ENCODE measurements around the gene ZNF664.

DNA sequence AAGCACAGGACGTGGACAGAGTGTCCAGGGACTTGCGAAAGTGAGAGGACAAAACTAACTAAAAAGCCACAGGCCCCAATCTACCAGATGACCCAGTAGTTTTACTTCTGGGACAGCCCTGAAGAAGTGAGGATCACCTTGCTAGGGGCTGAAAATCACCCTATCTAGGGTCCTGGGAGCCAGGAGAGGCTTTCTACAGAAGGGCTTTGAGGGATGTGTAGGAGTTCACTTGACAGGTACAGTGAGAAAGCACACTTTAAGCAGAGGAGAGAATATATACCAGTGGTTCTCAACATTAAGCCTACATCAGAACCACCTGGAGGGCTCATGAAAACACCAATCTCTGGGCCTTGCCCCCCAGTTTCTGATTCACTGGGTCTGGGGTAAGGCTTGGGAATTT is 60.8 kb downstream of the ZNF664 start:
- TF ChIP-seq YY1 (IDR thresholded peaks at IDR 0.05; ENCODE audit: insufficient read depth, insufficient replicate concordance, low read depth, low read length): no peak
- TF ChIP-seq, protein P1, sequence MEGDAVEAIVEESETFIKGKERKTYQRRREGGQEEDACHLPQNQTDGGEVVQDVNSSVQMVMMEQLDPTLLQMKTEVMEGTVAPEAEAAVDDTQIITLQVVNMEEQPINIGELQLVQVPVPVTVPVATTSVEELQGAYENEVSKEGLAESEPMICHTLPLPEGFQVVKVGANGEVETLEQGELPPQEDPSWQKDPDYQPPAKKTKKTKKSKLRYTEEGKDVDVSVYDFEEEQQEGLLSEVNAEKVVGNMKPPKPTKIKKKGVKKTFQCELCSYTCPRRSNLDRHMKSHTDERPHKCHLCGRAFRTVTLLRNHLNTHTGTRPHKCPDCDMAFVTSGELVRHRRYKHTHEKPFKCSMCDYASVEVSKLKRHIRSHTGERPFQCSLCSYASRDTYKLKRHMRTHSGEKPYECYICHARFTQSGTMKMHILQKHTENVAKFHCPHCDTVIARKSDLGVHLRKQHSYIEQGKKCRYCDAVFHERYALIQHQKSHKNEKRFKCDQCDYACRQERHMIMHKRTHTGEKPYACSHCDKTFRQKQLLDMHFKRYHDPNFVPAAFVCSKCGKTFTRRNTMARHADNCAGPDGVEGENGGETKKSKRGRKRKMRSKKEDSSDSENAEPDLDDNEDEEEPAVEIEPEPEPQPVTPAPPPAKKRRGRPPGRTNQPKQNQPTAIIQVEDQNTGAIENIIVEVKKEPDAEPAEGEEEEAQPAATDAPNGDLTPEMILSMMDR (CRISPR knock-in tag; IDR thresholded peaks at IDR 0.05): no peak
- TF ChIP-seq JUNB (CRISPR knock-in tag; IDR thresholded peaks at IDR 0.05; ENCODE audit: borderline replicate concordance): no peak
- no peak for TF ChIP-seq IRX3 (CRISPR knock-in tag; IDR thresholded peaks at IDR 0.05; ENCODE audit: borderline replicate concordance, low read depth)
- TF ChIP-seq POLR2G (IDR thresholded peaks at IDR 0.05; ENCODE audit: low read depth, low read length): no peak
- no peak for TF ChIP-seq ZNF589 (CRISPR knock-in tag; conservative IDR thresholded peaks at IDR 0.05)
- TF ChIP-seq, protein P2, sequence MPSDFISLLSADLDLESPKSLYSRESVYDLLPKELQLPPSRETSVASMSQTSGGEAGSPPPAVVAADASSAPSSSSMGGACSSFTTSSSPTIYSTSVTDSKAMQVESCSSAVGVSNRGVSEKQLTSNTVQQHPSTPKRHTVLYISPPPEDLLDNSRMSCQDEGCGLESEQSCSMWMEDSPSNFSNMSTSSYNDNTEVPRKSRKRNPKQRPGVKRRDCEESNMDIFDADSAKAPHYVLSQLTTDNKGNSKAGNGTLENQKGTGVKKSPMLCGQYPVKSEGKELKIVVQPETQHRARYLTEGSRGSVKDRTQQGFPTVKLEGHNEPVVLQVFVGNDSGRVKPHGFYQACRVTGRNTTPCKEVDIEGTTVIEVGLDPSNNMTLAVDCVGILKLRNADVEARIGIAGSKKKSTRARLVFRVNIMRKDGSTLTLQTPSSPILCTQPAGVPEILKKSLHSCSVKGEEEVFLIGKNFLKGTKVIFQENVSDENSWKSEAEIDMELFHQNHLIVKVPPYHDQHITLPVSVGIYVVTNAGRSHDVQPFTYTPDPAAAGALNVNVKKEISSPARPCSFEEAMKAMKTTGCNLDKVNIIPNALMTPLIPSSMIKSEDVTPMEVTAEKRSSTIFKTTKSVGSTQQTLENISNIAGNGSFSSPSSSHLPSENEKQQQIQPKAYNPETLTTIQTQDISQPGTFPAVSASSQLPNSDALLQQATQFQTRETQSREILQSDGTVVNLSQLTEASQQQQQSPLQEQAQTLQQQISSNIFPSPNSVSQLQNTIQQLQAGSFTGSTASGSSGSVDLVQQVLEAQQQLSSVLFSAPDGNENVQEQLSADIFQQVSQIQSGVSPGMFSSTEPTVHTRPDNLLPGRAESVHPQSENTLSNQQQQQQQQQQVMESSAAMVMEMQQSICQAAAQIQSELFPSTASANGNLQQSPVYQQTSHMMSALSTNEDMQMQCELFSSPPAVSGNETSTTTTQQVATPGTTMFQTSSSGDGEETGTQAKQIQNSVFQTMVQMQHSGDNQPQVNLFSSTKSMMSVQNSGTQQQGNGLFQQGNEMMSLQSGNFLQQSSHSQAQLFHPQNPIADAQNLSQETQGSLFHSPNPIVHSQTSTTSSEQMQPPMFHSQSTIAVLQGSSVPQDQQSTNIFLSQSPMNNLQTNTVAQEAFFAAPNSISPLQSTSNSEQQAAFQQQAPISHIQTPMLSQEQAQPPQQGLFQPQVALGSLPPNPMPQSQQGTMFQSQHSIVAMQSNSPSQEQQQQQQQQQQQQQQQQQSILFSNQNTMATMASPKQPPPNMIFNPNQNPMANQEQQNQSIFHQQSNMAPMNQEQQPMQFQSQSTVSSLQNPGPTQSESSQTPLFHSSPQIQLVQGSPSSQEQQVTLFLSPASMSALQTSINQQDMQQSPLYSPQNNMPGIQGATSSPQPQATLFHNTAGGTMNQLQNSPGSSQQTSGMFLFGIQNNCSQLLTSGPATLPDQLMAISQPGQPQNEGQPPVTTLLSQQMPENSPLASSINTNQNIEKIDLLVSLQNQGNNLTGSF (CRISPR knock-in tag; IDR thresholded peaks at IDR 0.05): no peak
- TF ChIP-seq, protein P3, sequence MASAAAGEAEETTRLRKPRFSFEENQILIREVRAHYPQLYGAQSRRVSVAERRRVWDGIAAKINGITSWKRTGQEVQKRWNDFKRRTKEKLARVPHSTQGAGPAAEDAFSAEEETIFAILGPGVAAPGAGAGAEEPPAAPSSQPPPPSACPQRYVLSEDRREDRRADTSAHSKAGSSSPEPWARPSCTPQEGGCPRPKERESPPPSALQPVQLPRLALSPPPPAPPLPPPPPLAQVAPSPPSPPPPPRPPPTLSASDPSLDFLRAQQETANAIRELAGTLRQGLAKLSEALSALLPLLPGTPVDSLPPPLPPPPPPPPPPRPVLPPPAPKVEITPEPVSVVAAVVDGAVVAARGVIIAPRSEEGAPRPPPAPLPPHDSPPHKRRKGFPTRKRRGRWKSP (CRISPR knock-in tag; IDR thresholded peaks at IDR 0.05): no peak
